ENCODE measurements around the gene NOXO1. TPM values are rescaled to one million over a fixed set of nuclear protein-coding genes. Genes with fewer than 3 reads are reported as not detected.

NOXO1 gene
- total RNA-seq, 1 donor from 2014 or later: not detected

GRCh38 chr16:1946495-1947368 is 34.5 kb downstream of the NOXO1 start:
- Histone ChIP-seq H3K27me3 (no peaks in the 10 kb centered on the region), H3K9me3 (no peaks in the 10 kb centered on the region), H3K4me1 (peaks cover 7 to 9% of the 10 kb centered on the region in 2 donors), H3K4me3 (no peak overlapping the region), H3K36me3 (no peaks in the 10 kb centered on the region), H3K27ac (no peak overlapping the region)
- TF ChIP-seq, protein P1, sequence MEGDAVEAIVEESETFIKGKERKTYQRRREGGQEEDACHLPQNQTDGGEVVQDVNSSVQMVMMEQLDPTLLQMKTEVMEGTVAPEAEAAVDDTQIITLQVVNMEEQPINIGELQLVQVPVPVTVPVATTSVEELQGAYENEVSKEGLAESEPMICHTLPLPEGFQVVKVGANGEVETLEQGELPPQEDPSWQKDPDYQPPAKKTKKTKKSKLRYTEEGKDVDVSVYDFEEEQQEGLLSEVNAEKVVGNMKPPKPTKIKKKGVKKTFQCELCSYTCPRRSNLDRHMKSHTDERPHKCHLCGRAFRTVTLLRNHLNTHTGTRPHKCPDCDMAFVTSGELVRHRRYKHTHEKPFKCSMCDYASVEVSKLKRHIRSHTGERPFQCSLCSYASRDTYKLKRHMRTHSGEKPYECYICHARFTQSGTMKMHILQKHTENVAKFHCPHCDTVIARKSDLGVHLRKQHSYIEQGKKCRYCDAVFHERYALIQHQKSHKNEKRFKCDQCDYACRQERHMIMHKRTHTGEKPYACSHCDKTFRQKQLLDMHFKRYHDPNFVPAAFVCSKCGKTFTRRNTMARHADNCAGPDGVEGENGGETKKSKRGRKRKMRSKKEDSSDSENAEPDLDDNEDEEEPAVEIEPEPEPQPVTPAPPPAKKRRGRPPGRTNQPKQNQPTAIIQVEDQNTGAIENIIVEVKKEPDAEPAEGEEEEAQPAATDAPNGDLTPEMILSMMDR (IDR thresholded peaks at IDR 0.05): no peak
- intact Hi-C loops (cut with DNase I): no loop called here
- no peak for DNase-seq (ENCODE audit: low spot score in 2 of 2)

- Histone ChIP-seq H3K9me3 (no peaks in the 10 kb centered on the region), H3K4me1 (peaks cover 10 to 11% of the 10 kb centered on the region in 2 donors), H3K27ac (no peak overlapping the region), H3K36me3 (peaks cover 2 to 5% of the 10 kb centered on the region in 2 donors), H3K27me3 (no peaks in the 10 kb centered on the region), H3K4me3 (no peak overlapping the region)
- TF ChIP-seq, protein P1 (IDR thresholded peaks at IDR 0.05): no peak
- no peak for DNase-seq (ENCODE audit: low spot score in 2 of 2)
- intact Hi-C loops (cut with DNase I): no loop called here
Measured at GRCh38 chr16:1945559-1946391, 35.5 kb downstream of the NOXO1 start.

- peaks cover 10 to 11% of the 10 kb centered on the region in 2 donors for H3K4me1 ChIP-seq
- H3K36me3 ChIP-seq: peaks cover 13 to 14% of the 10 kb centered on the region in 2 donors
- no peaks in the 10 kb centered on the region for H3K27me3 ChIP-seq
- TF ChIP-seq, protein P1 (IDR thresholded peaks at IDR 0.05): no peak
- no peaks in the 10 kb centered on the region for H3K9me3 ChIP-seq
- H3K27ac ChIP-seq: no peak overlapping the region
- H3K4me3 ChIP-seq: no peak overlapping the region
- DNase-seq (ENCODE audit: low spot score in 2 of 2): no peak
- intact Hi-C loops (cut with DNase I): no loop called here
Measured at GRCh38 chr16:1944612-1945199, 36.6 kb downstream of the NOXO1 start.

DNA sequence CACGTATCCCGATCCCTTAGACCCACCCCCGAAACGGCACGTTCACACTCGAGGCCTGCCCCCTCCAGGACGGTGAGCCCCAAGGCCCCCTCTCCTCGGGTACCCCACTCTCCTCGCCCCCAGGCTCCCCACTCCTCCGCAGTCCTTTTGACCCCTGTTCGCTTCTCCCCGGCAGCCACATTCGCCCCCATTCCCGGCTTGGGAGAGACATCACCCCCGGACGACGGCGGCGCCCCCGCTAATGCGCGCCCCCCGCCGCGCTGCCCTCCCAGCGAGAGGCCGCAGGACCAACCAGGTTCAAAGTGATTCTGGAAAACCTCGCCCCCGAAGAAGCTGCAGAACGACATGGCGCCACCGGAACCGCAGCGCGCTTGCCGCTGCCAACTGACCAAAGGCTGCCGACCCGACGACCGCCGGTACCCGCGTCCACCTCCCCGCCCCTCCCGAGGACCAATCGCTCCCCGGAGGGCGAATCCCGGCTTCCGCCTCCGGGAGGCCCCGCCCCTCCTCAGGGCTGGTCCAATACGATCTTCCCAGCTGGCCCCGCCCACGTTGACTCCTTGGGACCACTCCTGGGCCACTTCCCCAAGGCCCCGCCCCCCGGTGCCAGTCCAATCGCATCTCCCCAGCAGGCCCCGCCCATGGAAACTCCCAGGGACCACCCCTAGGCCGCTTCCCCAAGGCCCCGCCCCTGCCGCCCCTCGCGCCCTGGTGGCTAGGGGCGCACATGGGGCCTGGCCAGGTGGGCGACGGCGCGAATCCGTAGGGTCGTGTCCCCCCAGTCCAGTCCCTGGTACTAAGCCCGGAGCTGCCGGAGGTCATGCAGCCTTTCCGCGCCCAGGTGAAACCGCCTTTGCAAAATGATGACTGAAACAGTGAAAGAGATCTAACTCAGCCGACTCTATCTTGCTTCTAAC is 38.2 kb downstream of the NOXO1 start, which contains the start of gene MSRB1:
MSRB1 (minus strand) TSS at position 390 of the 917 bp plus-strand sequence; CDS start at position 347, 43 bp downstream.
- H3K27me3 ChIP-seq: no peaks in the 10 kb centered on the region
- peak; percentile 99 to 100 for DNase-seq (ENCODE audit: low spot score in 2 of 2)

More for the DNA sequence above, 38.2 kb downstream of the NOXO1 start, which contains the start of gene MSRB1:
- peak within 1 kb of the TSS; percentile 70 to 92 for H3K4me3 ChIP-seq
- peaks cover 29 to 31% of the 10 kb centered on the region in 2 donors for H3K36me3 ChIP-seq
- TF ChIP-seq, protein P1 (IDR thresholded peaks at IDR 0.05): no peak
- H3K9me3 ChIP-seq: no peaks in the 10 kb centered on the region
- intact Hi-C loops (cut with DNase I): loop anchor here (1.0 to 2.0 kb wide), 3 partner anchors 14 to 116 kb away; partner anchors contain the start of genes FAHD1 and NDUFB10
- peak within 1 kb of the TSS; percentile 78 to 81 for H3K27ac ChIP-seq
- peaks cover 10 to 11% of the 10 kb centered on the region in 2 donors for H3K4me1 ChIP-seq

Measured in ascending aorta (tissue), 2 donors.